GM23248 (cell line): ENCODE data around the gene CNFN. TPM values are rescaled to one million over a fixed set of nuclear protein-coding genes. Genes with fewer than 3 reads are reported as not detected.

Experiments
- DNase-seq: peaks from one replicate; pipeline ENCODE4 v3.0.0-alpha.2; 2015
- H2AFZ ChIP-seq: fragments of 200-600 bp; sonication (generic); 2 replicates; pipeline ENCODE4 v1.6.1; 2016; ENCODE audit warnings: antibody characterized with exemption
- H3F3A ChIP-seq: fragments of 200-600 bp; sonication (generic); 2 replicates; pipeline ENCODE4 v1.6.1; 2016; ENCODE audit warnings: mild to moderate bottlenecking, antibody characterized with exemption, mixed run types; ENCODE audit not compliant: insufficient read depth
- H3K27ac ChIP-seq: fragments of 200-600 bp; sonication (generic); 2 replicates; pipeline ENCODE4 v1.5.1; 2016; ENCODE audit warnings: mild to moderate bottlenecking
- H3K27me3 ChIP-seq: fragments of 200-600 bp; sonication (generic); replicated peaks from 2 replicates; pipeline ENCODE4 v1.6.1; 2016; ENCODE audit warnings: mild to moderate bottlenecking; ENCODE audit not compliant: insufficient read depth
- H3K36me3 ChIP-seq: fragments of 200-600 bp; sonication (generic); 2 replicates; pipeline ENCODE4 v1.6.1; 2016; ENCODE audit warnings: low read depth, mild to moderate bottlenecking
- H3K4me1 ChIP-seq: fragments of 200-600 bp; sonication (generic); 2 replicates; pipeline ENCODE4 v1.6.1; 2016; ENCODE audit warnings: mild to moderate bottlenecking; ENCODE audit not compliant: insufficient read depth
- H3K4me2 ChIP-seq: fragments of 200-600 bp; sonication (generic); one replicate; pipeline ENCODE4 v1.6.1; 2016; ENCODE audit warnings: mild to moderate bottlenecking; ENCODE audit not compliant: unreplicated experiment
- H3K4me3 ChIP-seq: fragments of 200-600 bp; sonication (generic); 2 replicates; pipeline ENCODE4 v1.5.1; 2016; ENCODE audit warnings: mild to moderate bottlenecking
- H3K79me2 ChIP-seq: fragments of 200-600 bp; sonication (generic); 2 replicates; pipeline ENCODE4 v1.6.1; 2016; ENCODE audit warnings: mild to moderate bottlenecking; ENCODE audit not compliant: insufficient read depth
- H3K9ac ChIP-seq: fragments of 200-600 bp; sonication (generic); 2 replicates; pipeline ENCODE4 v1.6.1; 2016; ENCODE audit warnings: mild to moderate bottlenecking
- H3K9me2 ChIP-seq: fragments of 200-600 bp; sonication (generic); 2 replicates; pipeline ENCODE4 v1.6.1; 2016; ENCODE audit warnings: mixed run types, mild to moderate bottlenecking, moderate library complexity; ENCODE audit not compliant: insufficient read depth
- H3K9me3 ChIP-seq: fragments of 200-600 bp; sonication (generic); one replicate; pipeline ENCODE4 v1.6.1; 2017; ENCODE audit warnings: low read depth
- H4K20me1 ChIP-seq: fragments of 200-600 bp; sonication (generic); 2 replicates; pipeline ENCODE4 v1.6.0; 2016; ENCODE audit not compliant: insufficient read depth
- EZH2 ChIP-seq: fragments of 200-600 bp; sonication (generic); IDR thresholded peaks from 2 replicates; pipeline ENCODE4 v1.6.1; 2018; ENCODE audit warnings: antibody characterized with exemption, mild to moderate bottlenecking; ENCODE audit not compliant: insufficient read depth, poor library complexity, severe bottlenecking
- EZH2phosphoT487 ChIP-seq: fragments of 200-600 bp; sonication (generic); IDR thresholded peaks from 2 replicates; pipeline ENCODE4 v1.6.1; 2018; ENCODE audit warnings: antibody characterized with exemption, moderate library complexity, mild to moderate bottlenecking, low read depth; ENCODE audit not compliant: insufficient read depth
- WGBS, 2 experiments: methylation state at CpG; one replicate each; pipeline ENCODE4 v1.1.6; 2015 to 2017; ENCODE audit warnings: low lambda C conversion rate in 2 of 2, low coverage in 1 of 2; ENCODE audit errors: missing lambda C conversion rate in 2 of 2; 5-methylcytosine and 5-hydroxymethylcytosine counted together
- in situ Hi-C: fragments of 300-500 bp; cut with MboI; formaldehyde crosslinking; loops from 2 replicates; pipeline ENCODE4 v1.15.0; 2020
- polyA plus RNA-seq: library from polyadenylated mRNA; unstranded; fragments of >200 nt; fragmentation: Nextera tagmentation; extraction: Ambion mirVana; gene quantifications from 2 replicates; pipeline ENCODE4 v1.2.1, GENCODE V29; 2016
- total RNA-seq: library from RNA; depleted of rRNA; stranded (reverse); fragments of >200 nt; shearing (Covaris generic); gene quantifications from 2 replicates; pipeline ENCODE4 v1.2.3, GENCODE V29; 2014

Gene CNFN
- total and polyA plus RNA-seq, 2 experiments from 2014 or later = 1.1 TPM; not detected in 1

GRCh38 chr19:42407085-42407815 lies 17.2 kb upstream of the CNFN start:
- DNase-seq = no peak
- Histone ChIP-seq H3K4me1 (no peaks in the 10 kb centered on the region), H3F3A (no peaks in the 10 kb centered on the region), H3K27me3 (no peaks in the 10 kb centered on the region), H3K9me2 (no peaks in the 10 kb centered on the region), H2AFZ (no peak overlapping the region), H4K20me1 (no peaks in the 10 kb centered on the region), H3K9me3 (no peaks in the 10 kb centered on the region), H3K36me3 (no peaks in the 10 kb centered on the region), H3K79me2 (no peaks in the 10 kb centered on the region), H3K4me3 (no peak overlapping the region), H3K27ac (no peak overlapping the region), H3K4me2 (no peak overlapping the region), H3K9ac (no peak overlapping the region)
- in situ Hi-C loops = no loop called here
- TF ChIP-seq EZH2phosphoT487 = no peak
- no peak for TF ChIP-seq EZH2
- WGBS, 2 experiments = 91 to 92% methylated on average over 19 to 30 of the region's 30 CpGs

GRCh38 chr19:42406111-42406510 lies 16.0 kb upstream of the CNFN start:
- in situ Hi-C loops = no loop called here
- no peak for DNase-seq
- no peaks in the 10 kb centered on the region for H3K79me2 ChIP-seq

GRCh38 chr19:42403586-42403985 lies 13.5 kb upstream of the CNFN start:
- no peak overlapping the region for H3K27ac ChIP-seq
- no peaks in the 10 kb centered on the region for H3F3A ChIP-seq
- H3K36me3 ChIP-seq = no peaks in the 10 kb centered on the region
- no peak for DNase-seq
- 97 to 98% methylated on average over 10 of the region's 10 CpGs for WGBS, 2 experiments
- H3K9ac ChIP-seq = no peak overlapping the region
- H4K20me1 ChIP-seq = no peaks in the 10 kb centered on the region
- H3K9me3 ChIP-seq = no peaks in the 10 kb centered on the region
- H3K27me3 ChIP-seq = no peaks in the 10 kb centered on the region
- TF ChIP-seq EZH2 (no peak), EZH2phosphoT487 (no peak)
- no peak overlapping the region for H3K4me2 ChIP-seq
- no peak overlapping the region for H2AFZ ChIP-seq
- H3K4me3 ChIP-seq = no peak overlapping the region
- H3K9me2 ChIP-seq = no peaks in the 10 kb centered on the region
- in situ Hi-C loops = no loop called here
- H3K4me1 ChIP-seq = no peaks in the 10 kb centered on the region
- H3K79me2 ChIP-seq = no peaks in the 10 kb centered on the region

More at GRCh38 chr19:42406111-42406510, 16.0 kb upstream of the CNFN start:
- Histone ChIP-seq H3K4me3 (no peak overlapping the region), H3K4me1 (no peaks in the 10 kb centered on the region), H3K36me3 (no peaks in the 10 kb centered on the region), H3K9ac (no peak overlapping the region), H2AFZ (no peak overlapping the region), H4K20me1 (no peaks in the 10 kb centered on the region), H3K4me2 (no peak overlapping the region), H3K9me2 (no peaks in the 10 kb centered on the region), H3K27me3 (no peaks in the 10 kb centered on the region), H3K27ac (no peak overlapping the region), H3F3A (no peaks in the 10 kb centered on the region), H3K9me3 (no peaks in the 10 kb centered on the region)
- 91 to 94% methylated on average over 11 of the region's 11 CpGs for WGBS, 2 experiments
- TF ChIP-seq EZH2 (no peak), EZH2phosphoT487 (no peak)

- H3K4me3 ChIP-seq = peak overlapping the region; percentile 71
- H3K9me2 ChIP-seq = no peaks in the 10 kb centered on the region
- no peak for DNase-seq
- no peaks in the 10 kb centered on the region for H3K27me3 ChIP-seq
- no peaks in the 10 kb centered on the region for H4K20me1 ChIP-seq
- 60 to 65% methylated on average over 34 of the region's 34 CpGs for WGBS, 2 experiments
- H3F3A ChIP-seq = no peaks in the 10 kb centered on the region
- TF ChIP-seq EZH2 (no peak), EZH2phosphoT487 (no peak)
- peak overlapping the region; percentile 72; the same call in 1 of the 2 replicates for H2AFZ ChIP-seq
- in situ Hi-C loops = no loop called here
- peak overlapping the region; percentile 85 for H3K4me2 ChIP-seq
- 0 out of 2 replicates have a peak, but pooled peaks cover 3% of the 10 kb centered on the region for H3K4me1 ChIP-seq
- H3K27ac ChIP-seq = no peak overlapping the region
- no peaks in the 10 kb centered on the region for H3K79me2 ChIP-seq
- peak overlapping the region; percentile 62 for H3K9ac ChIP-seq
- H3K9me3 ChIP-seq = no peaks in the 10 kb centered on the region
- no peaks in the 10 kb centered on the region for H3K36me3 ChIP-seq
Measured at GRCh38 chr19:42402376-42403116, 12.4 kb upstream of the CNFN start.
